B cell (primary cell): ENCODE data around the gene ACAP3. TPM values are rescaled to one million over a fixed set of nuclear protein-coding genes. Genes with fewer than 3 reads are reported as not detected.
A peak's percentile ranks its signal among the peaks of the same experiment; 100 is the strongest.

Experiments used
- ATAC-seq: fragments of 200-7000 bp; cut with Tn5 transposase; one replicate; pipeline ENCODE4 v1.10.0; 2021; ENCODE audit warnings: low read depth, mild to moderate bottlenecking, moderate number of reproducible peaks, moderate library complexity
- CTCF ChIA-PET: fragments of 350-600 bp; sonication (Branson Sonifier 250); formaldehyde crosslinking; loops from one replicate; lab custom pipeline; 2021; ENCODE audit warnings: antibody characterized with exemption, inconsistent platforms; lab: Charles Lee
- POLR2A ChIA-PET: fragments of 350-600 bp; sonication (Branson Sonifier 250); formaldehyde crosslinking; loops from one replicate; lab custom pipeline; 2021; ENCODE audit warnings: antibody characterized with exemption; lab: Charles Lee
- DNase-seq: peaks from one replicate; pipeline ENCODE4 v3.0.0; 2013
- H2AFZ ChIP-seq: 2 replicates; pipeline ENCODE4 v1.6.1; 2012; ENCODE audit warnings: mild to moderate bottlenecking, low read depth, low read length; ENCODE audit not compliant: insufficient read depth, poor library complexity, severe bottlenecking
- H3K27ac ChIP-seq, 2 donors: 1 replicate in 1 of 2; 2 replicates in 1 of 2; pipeline ENCODE4 v1.5.1; 2012 to 2013; ENCODE audit warnings: low read length in 2 of 2, mild to moderate bottlenecking in 2 of 2, moderate library complexity in 1 of 2
- H3K27me3 ChIP-seq, 4 experiments: fragments of 200-600 bp in 1 of 4; sonication (generic) in 1 of 4; replicated peaks in 1 of 4; 1 replicate in 2 of 4; 2 replicates in 2 of 4; pipeline versions ENCODE4 v1.6.1 to v1.7.0; 2013 to 2016; ENCODE audit warnings: low read length in 3 of 4, mild to moderate bottlenecking in 2 of 4, mixed read lengths in 1 of 4, moderate library complexity in 1 of 4; ENCODE audit not compliant: insufficient read depth in 4 of 4, control insufficient read depth in 3 of 4; ENCODE audit errors: control extremely low read depth in 1 of 4
- H3K36me3 ChIP-seq, 2 experiments: replicated peaks in 1 of 2; 1 replicate in 1 of 2; 2 replicates in 1 of 2; pipeline versions ENCODE4 v1.6.1 to v1.7.1; 2013; ENCODE audit warnings: low read length in 1 of 2; ENCODE audit not compliant: insufficient read depth in 2 of 2, control insufficient read depth in 1 of 2; ENCODE audit errors: control extremely low read depth in 1 of 2, extremely low read depth in 1 of 2
- H3K4me1 ChIP-seq, 2 donors: fragments of 200-600 bp in 1 of 2; sonication (generic) in 1 of 2; 1 replicate in 1 of 2; 2 replicates in 1 of 2; pipeline versions ENCODE4 v1.5.1 to v1.6.1; 2013 to 2017; ENCODE audit warnings: low read length in 2 of 2; ENCODE audit not compliant: control insufficient read depth in 2 of 2, insufficient read depth in 2 of 2
- H3K4me2 ChIP-seq: replicated peaks from 2 replicates; pipeline ENCODE3; 2012; ENCODE audit warnings: mild to moderate bottlenecking, low read depth, low read length; ENCODE audit not compliant: poor library complexity, severe bottlenecking
- H3K4me3 ChIP-seq, 5 experiments: fragments of 200-600 bp in 1 of 5; sonication (generic) in 1 of 5; 1 replicate in 3 of 5; 2 replicates in 2 of 5; pipeline versions ENCODE4 v1.5.1 to v1.7.0; 2011 to 2016; ENCODE audit warnings: low read length in 4 of 5, mild to moderate bottlenecking in 4 of 5, low read depth in 2 of 5, control low read depth in 1 of 5, moderate library complexity in 1 of 5; ENCODE audit not compliant: insufficient read depth in 1 of 5; ENCODE audit errors: control extremely low read depth in 1 of 5, extremely low read depth in 1 of 5
- H3K79me2 ChIP-seq: fragments of 200-600 bp; sonication (generic); one replicate; pipeline ENCODE4 v1.6.0; 2016; ENCODE audit warnings: low read length; ENCODE audit not compliant: control insufficient read depth, insufficient read depth
- H3K9ac ChIP-seq: fragments of 200-600 bp; sonication (generic); 2 replicates; pipeline ENCODE4 v1.6.1; 2017; ENCODE audit warnings: mild to moderate bottlenecking, low read length, moderate library complexity
- H3K9me3 ChIP-seq, 3 donors: one replicate each; pipeline versions ENCODE4 v1.6.1 to v1.7.1; 2013; ENCODE audit warnings: low read length in 2 of 3; ENCODE audit not compliant: control insufficient read depth in 2 of 3, insufficient read depth in 1 of 3; ENCODE audit errors: control extremely low read depth in 1 of 3
- H4K20me1 ChIP-seq: 2 replicates; pipeline ENCODE4 v1.6.0; 2012; ENCODE audit warnings: mild to moderate bottlenecking, low read length; ENCODE audit not compliant: insufficient read depth, control insufficient read depth, poor library complexity, severe bottlenecking
- H3K27ac Mint-ChIP-seq: one replicate; pipeline ENCODE4 v1.8.0; 2021; ENCODE audit warnings: mixed read lengths
- H3K27me3 Mint-ChIP-seq: one replicate; pipeline ENCODE4 v1.8.0; 2021; ENCODE audit warnings: mixed read lengths
- H3K4me1 Mint-ChIP-seq: one replicate; pipeline ENCODE4 v1.8.0; 2021; ENCODE audit warnings: mixed read lengths
- H3K4me3 Mint-ChIP-seq: one replicate; pipeline ENCODE4 v1.8.0; 2021; ENCODE audit warnings: mixed read lengths
- H3K9me3 Mint-ChIP-seq: one replicate; pipeline ENCODE4 v1.8.0; 2022; ENCODE audit warnings: mixed read lengths; ENCODE audit not compliant: insufficient read depth
- CTCF ChIP-seq: fragments of 200-600 bp; IDR thresholded peaks from one replicate; pipeline ENCODE4 v1.8.0; 2022; ENCODE audit warnings: antibody characterized with exemption, mild to moderate bottlenecking
- EZH2 ChIP-seq: IDR thresholded peaks from 2 replicates; pipeline ENCODE4 v1.6.1; 2012; ENCODE audit warnings: borderline replicate concordance, low read depth, mild to moderate bottlenecking, moderate library complexity, low read length; ENCODE audit not compliant: insufficient read depth, poor library complexity, severe bottlenecking
- WGBS: methylation state at CpG from one replicate; pipeline ENCODE4 v1.1.5; 2013; ENCODE audit warnings: missing lambda C conversion rate; ENCODE audit not compliant: insufficient coverage; 5-methylcytosine and 5-hydroxymethylcytosine counted together
- intact Hi-C: fragments of 100-400 bp; cut with micrococcal nuclease; formaldehyde crosslinking; loops from one replicate; pipeline ENCODE4 v1.10.0; 2022
- polyA plus RNA-seq: library from polyadenylated mRNA; depleted of rRNA; stranded (reverse); fragments of >200 nt; gene quantifications from 2 replicates; pipeline ENCODE4 v1.2.3, GENCODE V29; 2012
- total RNA-seq, 2 donors: library from RNA; stranded (reverse); fragments of 120-200 nt in 1 of 2; gene quantifications; 1 replicate in 1 of 2; 2 replicates in 1 of 2; pipeline versions ENCODE4 v1.2.3 to v1.2.4, GENCODE V29; 2013 to 2022

Gene ACAP3
- total and polyA plus RNA-seq, 2 donors (not counting 1 experiment from before 2014, with no cell fraction given) = 40.7 to 124 TPM

DNA sequence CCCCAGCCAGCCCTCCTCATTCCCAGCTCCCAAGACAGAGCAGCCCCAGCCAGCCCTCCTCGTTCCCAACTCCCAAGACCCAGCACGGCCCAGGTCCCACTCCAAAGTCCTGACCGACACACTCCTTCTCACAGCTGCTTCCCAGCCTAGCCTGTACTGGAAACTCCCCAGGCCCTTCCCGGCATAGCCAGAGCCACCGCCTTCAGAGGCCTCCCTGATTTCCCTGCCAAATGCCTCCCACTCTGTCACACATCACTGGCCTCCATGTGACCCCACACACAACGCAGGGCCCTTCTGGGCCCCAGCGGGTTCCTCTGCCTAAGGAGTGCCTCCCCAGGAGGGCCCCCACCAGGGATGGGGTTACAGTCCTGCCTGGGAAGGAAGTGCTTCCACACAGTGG lies 36.9 kb downstream of the ACAP3 start:
- Histone ChIP-seq H3K4me3 (no peak overlapping the region), H3K9me3 (no peaks in the 10 kb centered on the region), H3K9ac (no peak overlapping the region), H3K27me3 (no peaks in the 10 kb centered on the region), H2AFZ (no peak overlapping the region), H3K4me1 (peaks cover 29 to 38% of the 10 kb centered on the region in 2 donors), H3K79me2 (peaks cover 65% of the 10 kb centered on the region), H3K4me2 (peak overlapping the region; percentile 42), H4K20me1 (peaks cover 62% of the 10 kb centered on the region), H3K36me3 (peaks cover 0 to 22% of the 10 kb centered on the region in 2 experiments), H3K27ac (no peak overlapping the region)
- CTCF ChIA-PET = interaction anchor here (0.8 to 1.2 kb wide), 2 partner anchors 21 to 148 kb away, joined by 3 to 4 read pairs; no protein-coding TSS in a partner anchor
- DNase-seq (no peak), ATAC-seq (no peak)
- 72% methylated on average over 7 of the region's 7 CpGs for WGBS
- no peaks in the 10 kb centered on the region for H3K27me3 Mint-ChIP-seq
- POLR2A ChIA-PET = interaction anchor here (0.6 to 0.8 kb wide), 2 partner anchors 134 to 174 kb away, joined by 3 to 4 read pairs; no protein-coding TSS in a partner anchor
- peaks cover 36% of the 10 kb centered on the region for H3K4me1 Mint-ChIP-seq
- intact Hi-C loops = no loop called here
- no peak for TF ChIP-seq CTCF
- peak overlapping the region; percentile 77 for H3K4me3 Mint-ChIP-seq
- no peaks in the 10 kb centered on the region for H3K9me3 Mint-ChIP-seq
- no peak overlapping the region for H3K27ac Mint-ChIP-seq

GRCh38 chr1:1268284-1268682 lies 39.4 kb downstream of the ACAP3 start:
- Histone ChIP-seq H4K20me1 (peaks cover 84% of the 10 kb centered on the region), H3K4me1 (peaks cover 24 to 31% of the 10 kb centered on the region in 2 donors), H3K36me3 (peaks cover 0 to 40% of the 10 kb centered on the region in 2 experiments), H3K27ac (no peak overlapping the region), H3K4me2 (no peak overlapping the region), H3K27me3 (no peaks in the 10 kb centered on the region), H3K9ac (no peak overlapping the region), H3K4me3 (no peak overlapping the region), H3K9me3 (no peaks in the 10 kb centered on the region), H2AFZ (no peak overlapping the region), H3K79me2 (peaks cover 70% of the 10 kb centered on the region)
- no peak overlapping the region for H3K4me3 Mint-ChIP-seq
- WGBS = 98% methylated on average over 13 of the region's 13 CpGs
- TF ChIP-seq EZH2 (no peak), CTCF (no peak)
- CTCF ChIA-PET = no interaction called here
- POLR2A ChIA-PET = interaction anchor here (0.6 kb wide), 2 partner anchors 11 to 88 kb away, joined by 3 to 4 read pairs; no protein-coding TSS in a partner anchor
- no peaks in the 10 kb centered on the region for H3K9me3 Mint-ChIP-seq
- no peaks in the 10 kb centered on the region for H3K27me3 Mint-ChIP-seq
- no peak overlapping the region for H3K27ac Mint-ChIP-seq
- DNase-seq = no peak
- intact Hi-C loops = no loop called here
- no peak for ATAC-seq
- peaks cover 35% of the 10 kb centered on the region for H3K4me1 Mint-ChIP-seq
